ENCODE results near the gene COMP.

The COMP gene

GRCh38 chr19:18799389-18799970 is 8.4 kb upstream of the COMP start:
- H4K20me1 ChIP-seq (ENCODE audit: low read depth, low read length) = no peaks in the 10 kb centered on the region
- no peak overlapping the region for H3K4me2 ChIP-seq (ENCODE audit: low read depth, low read length, poor library complexity, severe bottlenecking)
- H3K27me3 ChIP-seq (ENCODE audit: low read length) = no peaks in the 10 kb centered on the region
- H3K9me3 ChIP-seq (ENCODE audit: insufficient read depth, low read length) = no peaks in the 10 kb centered on the region
- no peaks in the 10 kb centered on the region for H3F3A ChIP-seq (ENCODE audit: insufficient read depth)
- H3K79me2 ChIP-seq (ENCODE audit: insufficient read depth, low read length) = no peaks in the 10 kb centered on the region
- TF ChIP-seq, protein P1, sequence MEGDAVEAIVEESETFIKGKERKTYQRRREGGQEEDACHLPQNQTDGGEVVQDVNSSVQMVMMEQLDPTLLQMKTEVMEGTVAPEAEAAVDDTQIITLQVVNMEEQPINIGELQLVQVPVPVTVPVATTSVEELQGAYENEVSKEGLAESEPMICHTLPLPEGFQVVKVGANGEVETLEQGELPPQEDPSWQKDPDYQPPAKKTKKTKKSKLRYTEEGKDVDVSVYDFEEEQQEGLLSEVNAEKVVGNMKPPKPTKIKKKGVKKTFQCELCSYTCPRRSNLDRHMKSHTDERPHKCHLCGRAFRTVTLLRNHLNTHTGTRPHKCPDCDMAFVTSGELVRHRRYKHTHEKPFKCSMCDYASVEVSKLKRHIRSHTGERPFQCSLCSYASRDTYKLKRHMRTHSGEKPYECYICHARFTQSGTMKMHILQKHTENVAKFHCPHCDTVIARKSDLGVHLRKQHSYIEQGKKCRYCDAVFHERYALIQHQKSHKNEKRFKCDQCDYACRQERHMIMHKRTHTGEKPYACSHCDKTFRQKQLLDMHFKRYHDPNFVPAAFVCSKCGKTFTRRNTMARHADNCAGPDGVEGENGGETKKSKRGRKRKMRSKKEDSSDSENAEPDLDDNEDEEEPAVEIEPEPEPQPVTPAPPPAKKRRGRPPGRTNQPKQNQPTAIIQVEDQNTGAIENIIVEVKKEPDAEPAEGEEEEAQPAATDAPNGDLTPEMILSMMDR (IDR thresholded peaks at IDR 0.05; ENCODE audit: insufficient read depth, low read length, poor library complexity, severe bottlenecking) = no peak
- no peak for TF ChIP-seq EZH2phosphoT487 (conservative IDR thresholded peaks at IDR 0.05; ENCODE audit: low read length)
- H2AFZ ChIP-seq (ENCODE audit: low read depth, low read length, severe bottlenecking) = no peak overlapping the region
- H3K4me3 ChIP-seq (ENCODE audit: insufficient read depth, low read length, poor library complexity, severe bottlenecking) = no peak overlapping the region
- H3K9ac ChIP-seq (ENCODE audit: low read length) = no peak overlapping the region
- H3K27ac ChIP-seq (ENCODE audit: low read depth, low read length) = no peak overlapping the region
- H3K36me3 ChIP-seq (ENCODE audit: low read length) = no peaks in the 10 kb centered on the region
- no peaks in the 10 kb centered on the region for H3K9me2 ChIP-seq (replicated peaks; ENCODE audit: insufficient read depth, low read length)

DNA sequence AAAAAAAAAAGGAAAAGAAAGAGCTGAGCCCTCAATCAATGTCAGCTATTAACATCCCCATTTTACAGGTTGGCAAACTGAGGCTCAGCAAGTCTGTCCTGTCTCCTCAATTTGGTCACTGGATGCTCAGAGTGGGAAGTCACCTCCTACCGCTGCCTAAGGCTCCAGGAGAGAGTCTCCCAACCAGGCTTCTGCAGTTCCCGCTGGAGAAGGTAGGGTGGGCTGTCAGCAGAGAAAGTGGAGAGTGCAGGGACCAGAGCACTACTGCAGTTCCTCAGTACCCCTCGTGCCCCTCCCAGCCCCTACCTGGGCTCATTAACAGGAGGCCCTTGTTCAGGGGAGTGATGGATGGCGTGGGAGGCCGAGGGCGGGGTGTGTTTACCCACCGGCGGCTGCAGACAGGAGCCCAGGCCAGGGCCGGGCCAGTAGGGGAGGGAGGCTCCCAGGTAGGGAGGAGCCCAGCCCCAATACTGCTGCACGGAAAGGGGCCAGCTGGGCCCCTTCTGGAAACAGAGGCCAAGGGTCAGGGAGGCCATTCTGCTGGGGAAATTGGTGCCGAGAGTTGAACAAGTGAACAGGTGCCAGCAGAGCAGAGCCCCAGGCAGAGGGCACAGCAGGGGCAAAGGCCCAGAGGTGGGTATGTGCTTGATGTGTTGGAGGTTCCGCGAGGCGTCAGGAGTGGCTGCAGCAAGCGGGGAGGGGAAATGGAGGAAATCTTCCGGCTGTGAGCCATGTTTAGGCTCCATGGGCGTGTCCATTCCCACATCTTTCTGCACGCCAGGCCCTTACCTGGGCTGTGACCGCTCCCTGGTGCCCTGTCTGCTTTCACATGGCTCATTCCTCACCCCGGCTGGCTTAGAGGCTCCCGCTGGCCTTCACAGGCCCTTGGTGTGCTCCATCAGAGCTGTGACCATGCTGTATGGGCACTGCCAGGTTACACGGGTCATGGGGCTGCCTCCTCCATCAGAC is 7.6 kb upstream of the COMP start:
- Histone ChIP-seq H3F3A (ENCODE audit: insufficient read depth) (no peaks in the 10 kb centered on the region), H3K9me2 (replicated peaks; ENCODE audit: insufficient read depth, low read length) (no peaks in the 10 kb centered on the region), H3K27me3 (ENCODE audit: low read length) (no peaks in the 10 kb centered on the region), H3K79me2 (ENCODE audit: insufficient read depth, low read length) (no peaks in the 10 kb centered on the region), H2AFZ (ENCODE audit: low read depth, low read length, severe bottlenecking) (no peak overlapping the region), H4K20me1 (ENCODE audit: low read depth, low read length) (no peaks in the 10 kb centered on the region), H3K4me2 (ENCODE audit: low read depth, low read length, poor library complexity, severe bottlenecking) (no peak overlapping the region), H3K4me3 (ENCODE audit: insufficient read depth, low read length, poor library complexity, severe bottlenecking) (no peak overlapping the region), H3K9ac (ENCODE audit: low read length) (no peak overlapping the region), H3K9me3 (ENCODE audit: insufficient read depth, low read length) (no peaks in the 10 kb centered on the region), H3K27ac (ENCODE audit: low read depth, low read length) (no peak overlapping the region), H3K36me3 (ENCODE audit: low read length) (no peaks in the 10 kb centered on the region)
- no peak for TF ChIP-seq EZH2phosphoT487 (conservative IDR thresholded peaks at IDR 0.05; ENCODE audit: low read length)
- TF ChIP-seq, protein P1 (IDR thresholded peaks at IDR 0.05; ENCODE audit: insufficient read depth, low read length, poor library complexity, severe bottlenecking) = no peak

DNA sequence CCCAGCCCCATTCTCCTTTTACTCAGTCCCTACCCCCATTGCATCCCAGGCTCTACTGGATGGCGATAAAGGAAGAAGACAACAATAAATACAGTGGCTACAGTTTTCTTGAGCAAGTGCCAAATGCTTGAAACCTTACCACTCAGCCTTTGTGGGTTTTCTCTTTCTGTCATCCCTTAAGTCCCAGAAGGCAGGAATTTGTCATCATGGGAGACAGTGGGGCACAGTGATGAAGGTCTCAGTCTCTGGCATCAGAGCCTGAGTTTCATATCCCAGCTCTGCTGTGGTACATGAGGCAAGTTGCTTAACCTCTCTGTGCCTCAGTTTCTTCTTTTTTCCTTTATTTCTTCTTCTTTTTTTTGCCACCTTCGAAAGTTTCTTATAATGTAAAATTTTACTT is 5.1 kb upstream of the COMP start:
- Histone ChIP-seq H3K9me3 (ENCODE audit: insufficient read depth, low read length) (no peaks in the 10 kb centered on the region), H3K9me2 (replicated peaks; ENCODE audit: insufficient read depth, low read length) (no peaks in the 10 kb centered on the region), H3K36me3 (ENCODE audit: low read length) (no peaks in the 10 kb centered on the region), H3F3A (ENCODE audit: insufficient read depth) (no peaks in the 10 kb centered on the region), H3K4me3 (ENCODE audit: insufficient read depth, low read length, poor library complexity, severe bottlenecking) (no peak overlapping the region), H3K27me3 (ENCODE audit: low read length) (no peaks in the 10 kb centered on the region), H3K79me2 (ENCODE audit: insufficient read depth, low read length) (no peaks in the 10 kb centered on the region), H3K4me2 (ENCODE audit: low read depth, low read length, poor library complexity, severe bottlenecking) (no peak overlapping the region), H4K20me1 (ENCODE audit: low read depth, low read length) (no peaks in the 10 kb centered on the region), H2AFZ (ENCODE audit: low read depth, low read length, severe bottlenecking) (no peak overlapping the region), H3K27ac (ENCODE audit: low read depth, low read length) (no peak overlapping the region), H3K9ac (ENCODE audit: low read length) (no peak overlapping the region)
- TF ChIP-seq, protein P1 (IDR thresholded peaks at IDR 0.05; ENCODE audit: insufficient read depth, low read length, poor library complexity, severe bottlenecking) = no peak
- no peak for TF ChIP-seq EZH2phosphoT487 (conservative IDR thresholded peaks at IDR 0.05; ENCODE audit: low read length)
